ENCODE measurements around the gene PTCH1. TPM values are rescaled to one million over a fixed set of nuclear protein-coding genes. Genes with fewer than 3 reads are reported as not detected.
A peak's percentile ranks its signal among the peaks of the same experiment; 100 is the strongest.

The PTCH1 gene
- total RNA-seq, 1 donor from 2014 or later: 104 TPM

DNA sequence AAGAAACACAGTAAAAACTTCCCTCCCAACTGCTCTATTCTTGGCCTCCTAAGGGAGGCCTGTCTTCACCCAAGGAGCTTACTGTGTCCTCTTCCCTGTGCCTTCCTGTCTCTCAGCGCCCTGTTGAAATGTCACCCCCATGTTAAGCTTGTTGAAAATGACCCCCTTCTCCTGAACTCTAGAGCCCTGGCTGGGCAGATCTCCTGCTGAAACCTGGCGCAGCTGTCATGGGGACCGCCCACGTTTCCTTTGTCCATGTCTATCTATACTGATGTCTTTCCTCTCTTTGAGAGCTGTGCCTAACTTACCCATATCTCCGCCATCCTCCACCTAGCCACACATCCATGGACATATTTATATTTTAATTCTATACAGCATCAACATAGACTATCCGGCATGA lies 33.3 kb downstream of the PTCH1 start:
- H3K27me3 Mint-ChIP-seq (ENCODE audit: unreplicated experiment): no peaks in the 10 kb centered on the region
- TF ChIP-seq, protein P1, sequence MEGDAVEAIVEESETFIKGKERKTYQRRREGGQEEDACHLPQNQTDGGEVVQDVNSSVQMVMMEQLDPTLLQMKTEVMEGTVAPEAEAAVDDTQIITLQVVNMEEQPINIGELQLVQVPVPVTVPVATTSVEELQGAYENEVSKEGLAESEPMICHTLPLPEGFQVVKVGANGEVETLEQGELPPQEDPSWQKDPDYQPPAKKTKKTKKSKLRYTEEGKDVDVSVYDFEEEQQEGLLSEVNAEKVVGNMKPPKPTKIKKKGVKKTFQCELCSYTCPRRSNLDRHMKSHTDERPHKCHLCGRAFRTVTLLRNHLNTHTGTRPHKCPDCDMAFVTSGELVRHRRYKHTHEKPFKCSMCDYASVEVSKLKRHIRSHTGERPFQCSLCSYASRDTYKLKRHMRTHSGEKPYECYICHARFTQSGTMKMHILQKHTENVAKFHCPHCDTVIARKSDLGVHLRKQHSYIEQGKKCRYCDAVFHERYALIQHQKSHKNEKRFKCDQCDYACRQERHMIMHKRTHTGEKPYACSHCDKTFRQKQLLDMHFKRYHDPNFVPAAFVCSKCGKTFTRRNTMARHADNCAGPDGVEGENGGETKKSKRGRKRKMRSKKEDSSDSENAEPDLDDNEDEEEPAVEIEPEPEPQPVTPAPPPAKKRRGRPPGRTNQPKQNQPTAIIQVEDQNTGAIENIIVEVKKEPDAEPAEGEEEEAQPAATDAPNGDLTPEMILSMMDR (IDR thresholded peaks at IDR 0.05; ENCODE audit: partially characterized antibody, unreplicated experiment): no peak
- peaks cover 18% of the 10 kb centered on the region for H3K4me1 Mint-ChIP-seq (ENCODE audit: low read depth, unreplicated experiment)
- no peaks in the 10 kb centered on the region for H3K9me3 Mint-ChIP-seq (ENCODE audit: unreplicated experiment)
- no peak overlapping the region for H3K4me3 Mint-ChIP-seq (ENCODE audit: unreplicated experiment)
- peak overlapping the region; percentile 25 for H3K27ac Mint-ChIP-seq (ENCODE audit: unreplicated experiment)
- no peak for DNase-seq
- H3K36me3 Mint-ChIP-seq (ENCODE audit: unreplicated experiment): no peaks in the 10 kb centered on the region

DNA sequence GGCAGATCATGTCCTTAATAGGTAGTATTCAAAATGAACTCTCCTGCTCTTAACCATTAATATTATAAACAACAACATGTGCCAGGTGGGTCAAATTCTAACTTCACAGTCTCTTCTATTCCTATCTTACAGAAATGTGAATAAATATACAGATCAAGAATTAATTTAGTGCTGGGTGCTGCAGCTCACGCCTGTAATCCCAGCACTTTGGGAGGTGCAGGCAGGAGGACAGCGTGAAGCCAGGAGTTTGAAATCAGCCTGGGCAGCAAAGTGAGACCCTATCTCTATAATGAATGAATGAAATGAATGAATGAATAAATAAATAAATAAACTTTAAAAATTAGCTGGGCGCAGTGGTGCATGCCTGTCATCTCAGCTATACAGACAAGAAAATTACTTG lies 34.1 kb downstream of the PTCH1 start:
- TF ChIP-seq, protein P1 (IDR thresholded peaks at IDR 0.05; ENCODE audit: partially characterized antibody, unreplicated experiment): no peak
- no peak overlapping the region for H3K27ac Mint-ChIP-seq (ENCODE audit: unreplicated experiment)
- no peak overlapping the region for H3K4me3 Mint-ChIP-seq (ENCODE audit: unreplicated experiment)
- no peaks in the 10 kb centered on the region for H3K9me3 Mint-ChIP-seq (ENCODE audit: unreplicated experiment)
- H3K36me3 Mint-ChIP-seq (ENCODE audit: unreplicated experiment): no peaks in the 10 kb centered on the region
- DNase-seq: no peak
- peaks cover 18% of the 10 kb centered on the region for H3K4me1 Mint-ChIP-seq (ENCODE audit: low read depth, unreplicated experiment)
- no peaks in the 10 kb centered on the region for H3K27me3 Mint-ChIP-seq (ENCODE audit: unreplicated experiment)

DNA sequence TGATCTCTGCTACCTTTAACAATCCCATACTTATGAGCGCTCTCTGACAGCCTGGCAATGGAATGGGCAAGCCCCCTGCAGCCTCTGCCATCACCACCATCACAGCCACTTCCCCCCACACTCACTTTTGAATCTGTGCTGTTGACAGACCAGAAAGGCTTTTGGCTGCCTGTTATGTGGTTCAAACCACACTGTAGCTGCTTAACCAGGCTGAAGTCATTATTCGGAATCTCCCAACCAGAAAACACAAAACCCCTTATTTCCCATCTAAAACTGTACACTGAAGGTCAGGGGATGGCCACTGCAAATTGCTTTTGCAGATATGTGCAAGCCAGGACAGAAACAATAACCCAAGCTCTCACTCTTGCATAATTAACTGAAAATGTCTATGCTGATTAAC lies 35.8 kb downstream of the PTCH1 start:
- Mint-ChIP-seq H3K4me1 (ENCODE audit: low read depth, unreplicated experiment) (peaks cover 18% of the 10 kb centered on the region), H3K36me3 (ENCODE audit: unreplicated experiment) (no peaks in the 10 kb centered on the region), H3K4me3 (ENCODE audit: unreplicated experiment) (no peak overlapping the region), H3K9me3 (ENCODE audit: unreplicated experiment) (no peaks in the 10 kb centered on the region), H3K27ac (ENCODE audit: unreplicated experiment) (peak overlapping the region; percentile 28), H3K27me3 (ENCODE audit: unreplicated experiment) (no peaks in the 10 kb centered on the region)
- no peak for DNase-seq
- TF ChIP-seq, protein P1 (IDR thresholded peaks at IDR 0.05; ENCODE audit: partially characterized antibody, unreplicated experiment): no peak

DNA sequence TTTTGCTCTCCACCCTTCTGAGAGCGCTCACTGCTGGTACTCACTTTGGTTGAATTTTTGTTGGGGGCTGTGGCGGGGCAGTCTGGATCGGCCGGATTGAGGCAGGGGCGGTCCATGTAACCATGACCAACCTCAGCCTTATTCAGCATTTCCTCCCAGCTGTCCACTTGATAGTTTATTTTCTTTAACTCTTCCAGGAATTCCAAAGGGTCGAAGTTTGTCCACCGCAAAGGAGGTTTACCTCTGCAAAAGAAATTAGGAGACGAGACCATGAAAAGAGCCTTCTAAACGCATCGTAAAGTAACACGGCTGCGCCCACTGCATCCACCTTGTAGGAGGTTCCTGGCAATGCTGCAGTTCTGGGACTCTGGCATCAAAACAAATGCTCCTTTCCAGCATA lies 36.4 kb downstream of the PTCH1 start:
- H3K4me1 Mint-ChIP-seq (ENCODE audit: low read depth, unreplicated experiment): peaks cover 18% of the 10 kb centered on the region
- no peak for DNase-seq
- H3K27me3 Mint-ChIP-seq (ENCODE audit: unreplicated experiment): no peaks in the 10 kb centered on the region
- peak overlapping the region; percentile 45 for H3K27ac Mint-ChIP-seq (ENCODE audit: unreplicated experiment)
- H3K36me3 Mint-ChIP-seq (ENCODE audit: unreplicated experiment): no peaks in the 10 kb centered on the region
- no peaks in the 10 kb centered on the region for H3K9me3 Mint-ChIP-seq (ENCODE audit: unreplicated experiment)
- TF ChIP-seq, protein P1 (IDR thresholded peaks at IDR 0.05; ENCODE audit: partially characterized antibody, unreplicated experiment): no peak
- no peak overlapping the region for H3K4me3 Mint-ChIP-seq (ENCODE audit: unreplicated experiment)

DNA sequence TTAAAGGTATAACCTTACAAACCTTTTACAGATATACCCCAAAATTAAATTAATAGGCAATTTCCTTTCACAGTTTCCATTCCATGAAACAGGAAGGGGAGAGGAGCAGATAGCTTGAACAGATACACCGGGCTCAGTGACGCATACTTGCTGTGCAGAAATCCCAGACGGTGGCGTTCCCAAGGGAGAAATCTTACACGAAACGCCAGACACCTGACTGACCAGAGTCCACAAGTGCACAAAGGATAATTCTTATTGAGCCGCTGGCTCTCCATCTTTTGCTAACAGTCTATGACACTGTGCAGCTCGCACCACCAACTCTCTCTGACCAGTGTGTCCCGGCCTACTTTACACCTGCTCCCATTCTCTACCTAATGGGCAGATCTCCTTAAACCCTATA lies 37.4 kb downstream of the PTCH1 start:
- no peak overlapping the region for H3K27ac Mint-ChIP-seq (ENCODE audit: unreplicated experiment)
- DNase-seq: no peak
- TF ChIP-seq, protein P1 (IDR thresholded peaks at IDR 0.05; ENCODE audit: partially characterized antibody, unreplicated experiment): no peak
- H3K4me3 Mint-ChIP-seq (ENCODE audit: unreplicated experiment): no peak overlapping the region
- no peaks in the 10 kb centered on the region for H3K27me3 Mint-ChIP-seq (ENCODE audit: unreplicated experiment)
- no peaks in the 10 kb centered on the region for H3K9me3 Mint-ChIP-seq (ENCODE audit: unreplicated experiment)
- peaks cover 18% of the 10 kb centered on the region for H3K4me1 Mint-ChIP-seq (ENCODE audit: low read depth, unreplicated experiment)
- peaks cover 4% of the 10 kb centered on the region for H3K36me3 Mint-ChIP-seq (ENCODE audit: unreplicated experiment)
